Keratinocyte (primary cell): ENCODE data around the gene TMEM205.

ENCODE experiments used
- CTCF ChIP-seq, 3 experiments: IDR thresholded peaks in 1 of 3; conservative IDR thresholded peaks in 1 of 3; optimal IDR thresholded peaks in 1 of 3; 2 replicates in 2 of 3; 3 replicates in 1 of 3; pipeline versions ENCODE3 to v1.5.1; 2011; ENCODE audit warnings: low read length in 3 of 3, mild to moderate bottlenecking in 3 of 3, moderate library complexity in 2 of 3, control low read depth in 1 of 3, inconsistent platforms in 1 of 3; ENCODE audit not compliant: insufficient read depth in 2 of 3; ENCODE audit errors: extremely low read depth in 1 of 3
- EZH2 ChIP-seq: IDR thresholded peaks from one replicate; pipeline ENCODE4 v1.6.1; 2012; ENCODE audit warnings: inconsistent platforms, mild to moderate bottlenecking, low read length, moderate library complexity

GRCh38 chr19:11378319-11379189 is 32.5 kb upstream of the TMEM205 start:
- TF ChIP-seq CTCF (optimal IDR thresholded peaks at IDR 0.05 in 1 of 3, IDR thresholded peaks at IDR 0.05 in 1 of 3, conservative IDR thresholded peaks at IDR 0.05 in 1 of 3; ENCODE audit: extremely low read depth in 1 of 3, insufficient read depth in 2 of 3, low read length in 3 of 3), result peak; percentile 15 to 32 (median 21)
- TF ChIP-seq EZH2, result no peak
